SH-SY5Y (cell line): Measurements from ENCODE around the gene FBXL17.

ENCODE experiments used
- GATA2 ChIP-seq: IDR thresholded peaks from 2 replicates; pipeline ENCODE4 v1.6.1; 2011; ENCODE audit warnings: mild to moderate bottlenecking, low read depth, low read length
- GATA3 ChIP-seq: IDR thresholded peaks from 2 replicates; pipeline ENCODE4 v1.6.1; 2011; ENCODE audit warnings: low read depth, mild to moderate bottlenecking, low read length, moderate library complexity

FBXL17 gene

GRCh38 chr5:108259306-108259705 lies 122.6 kb downstream of the FBXL17 start:
- TF ChIP-seq GATA2 (no peak), GATA3 (no peak)

GRCh38 chr5:108257996-108258395 lies 123.9 kb downstream of the FBXL17 start:
- TF ChIP-seq GATA3, result no peak
- TF ChIP-seq GATA2, result no peak

- no peak for TF ChIP-seq GATA2
- no peak for TF ChIP-seq GATA3
Measured at GRCh38 chr5:108255468-108255867, 126.4 kb downstream of the FBXL17 start.

- peak; percentile 68 for TF ChIP-seq GATA3
- TF ChIP-seq GATA2, result peak; percentile 51
Measured at GRCh38 chr5:108251350-108251749, 130.5 kb downstream of the FBXL17 start.

GRCh38 chr5:108249785-108250426 lies 132.0 kb downstream of the FBXL17 start:
- no peak for TF ChIP-seq GATA3
- TF ChIP-seq GATA2, result no peak

GRCh38 chr5:108249095-108249784 lies 132.7 kb downstream of the FBXL17 start:
- TF ChIP-seq GATA3, result no peak
- no peak for TF ChIP-seq GATA2

- TF ChIP-seq GATA2 (no peak), GATA3 (no peak)
Measured at GRCh38 chr5:108238936-108239887, 142.7 kb downstream of the FBXL17 start.

- TF ChIP-seq GATA2 (no peak), GATA3 (no peak)
Measured at GRCh38 chr5:108238461-108238860, 143.4 kb downstream of the FBXL17 start.

- no peak for TF ChIP-seq GATA2
- TF ChIP-seq GATA3, result no peak
Measured at GRCh38 chr5:108233617-108234155, 148.2 kb downstream of the FBXL17 start.

GRCh38 chr5:108232805-108233204 lies 149.1 kb downstream of the FBXL17 start:
- no peak for TF ChIP-seq GATA3
- TF ChIP-seq GATA2, result no peak

GRCh38 chr5:108222011-108222410 lies 159.9 kb downstream of the FBXL17 start:
- TF ChIP-seq GATA2 (no peak), GATA3 (no peak)

GRCh38 chr5:108220834-108221233 lies 161.1 kb downstream of the FBXL17 start:
- TF ChIP-seq GATA3 (no peak), GATA2 (no peak)

- no peak for TF ChIP-seq GATA2
Measured at GRCh38 chr5:108216890-108217289, 165.0 kb downstream of the FBXL17 start.

GRCh38 chr5:108214857-108215256 lies 167.0 kb downstream of the FBXL17 start:
- TF ChIP-seq GATA3 (no peak), GATA2 (no peak)
